Osteoblast (primary cell): ENCODE data around the gene TRAPPC10. TPM values are rescaled to one million over a fixed set of nuclear protein-coding genes. Genes with fewer than 3 reads are reported as not detected.

Experiments used
- DNase-seq: peaks from one replicate; pipeline ENCODE4 v3.0.0; 2011; ENCODE audit warnings: low spot score, mixed read lengths; ENCODE audit not compliant: insufficient read length; ENCODE audit errors: missing footprints
- H2AFZ ChIP-seq: 2 replicates; pipeline ENCODE4 v1.6.0; 2011; ENCODE audit warnings: mild to moderate bottlenecking, low read length
- H3K27ac ChIP-seq: 2 replicates; pipeline ENCODE4 v1.5.1; 2011; ENCODE audit warnings: mild to moderate bottlenecking, low read depth, low read length, moderate library complexity
- H3K27me3 ChIP-seq: 2 replicates; pipeline ENCODE4 v1.6.0; 2012; ENCODE audit warnings: mild to moderate bottlenecking, control low read depth, inconsistent platforms, low read length, moderate library complexity; ENCODE audit not compliant: insufficient read depth
- H3K36me3 ChIP-seq: 2 replicates; pipeline ENCODE4 v1.5.1; 2011; ENCODE audit warnings: mild to moderate bottlenecking, low read length, control low read depth, moderate library complexity; ENCODE audit not compliant: insufficient read depth
- H3K4me1 ChIP-seq: 2 replicates; pipeline ENCODE4 v1.5.1; 2011; ENCODE audit warnings: mild to moderate bottlenecking, low read length, control low read depth, moderate library complexity; ENCODE audit not compliant: insufficient read depth
- H3K4me2 ChIP-seq: 2 replicates; pipeline ENCODE4 v1.6.0; 2011; ENCODE audit warnings: mild to moderate bottlenecking, low read length; ENCODE audit not compliant: insufficient read depth
- H3K4me3 ChIP-seq: fragments of 200-600 bp; sonication (generic); 3 replicates; pipeline ENCODE4 v1.5.1; 2012; ENCODE audit warnings: mild to moderate bottlenecking, low read length, inconsistent platforms; ENCODE audit not compliant: insufficient read depth
- H3K79me2 ChIP-seq: 2 replicates; pipeline ENCODE4 v1.6.0; 2012; ENCODE audit warnings: mild to moderate bottlenecking, low read length, control low read depth, inconsistent platforms; ENCODE audit not compliant: insufficient read depth
- H3K9me3 ChIP-seq: 2 replicates; pipeline ENCODE4 v1.5.1; 2011; ENCODE audit warnings: low read depth, low read length, control low read depth
- H4K20me1 ChIP-seq: 2 replicates; pipeline ENCODE4 v1.6.0; 2012; ENCODE audit warnings: mild to moderate bottlenecking, low read length, control low read depth; ENCODE audit not compliant: insufficient read depth
- total RNA-seq: library from RNA; depleted of rRNA; stranded (reverse); fragments of >200 nt; gene quantifications from 2 replicates; pipeline ENCODE4 v1.2.3, GENCODE V29; 2012
- TF ChIP-seq, protein P1 (sequence below): IDR thresholded peaks from 2 replicates; pipeline ENCODE4 v1.5.1; 2011; ENCODE audit warnings: mild to moderate bottlenecking, low read depth, low read length, moderate library complexity; ENCODE audit errors: extremely low read depth

TRAPPC10 gene
- total RNA-seq, 1 donor = 36.2 TPM

GRCh38 chr21:44020551-44020950, 8.4 kb downstream of the TRAPPC10 start:
- no peaks in the 10 kb centered on the region for H3K27me3 ChIP-seq
- DNase-seq = no peak
- H3K27ac ChIP-seq = no peak overlapping the region
- peaks cover 17% of the 10 kb centered on the region for H3K4me1 ChIP-seq
- H3K4me3 ChIP-seq = no peak overlapping the region
- H3K79me2 ChIP-seq = peaks cover 93% of the 10 kb centered on the region
- H3K4me2 ChIP-seq = no peak overlapping the region
- H2AFZ ChIP-seq = no peak overlapping the region
- TF ChIP-seq, protein P1, sequence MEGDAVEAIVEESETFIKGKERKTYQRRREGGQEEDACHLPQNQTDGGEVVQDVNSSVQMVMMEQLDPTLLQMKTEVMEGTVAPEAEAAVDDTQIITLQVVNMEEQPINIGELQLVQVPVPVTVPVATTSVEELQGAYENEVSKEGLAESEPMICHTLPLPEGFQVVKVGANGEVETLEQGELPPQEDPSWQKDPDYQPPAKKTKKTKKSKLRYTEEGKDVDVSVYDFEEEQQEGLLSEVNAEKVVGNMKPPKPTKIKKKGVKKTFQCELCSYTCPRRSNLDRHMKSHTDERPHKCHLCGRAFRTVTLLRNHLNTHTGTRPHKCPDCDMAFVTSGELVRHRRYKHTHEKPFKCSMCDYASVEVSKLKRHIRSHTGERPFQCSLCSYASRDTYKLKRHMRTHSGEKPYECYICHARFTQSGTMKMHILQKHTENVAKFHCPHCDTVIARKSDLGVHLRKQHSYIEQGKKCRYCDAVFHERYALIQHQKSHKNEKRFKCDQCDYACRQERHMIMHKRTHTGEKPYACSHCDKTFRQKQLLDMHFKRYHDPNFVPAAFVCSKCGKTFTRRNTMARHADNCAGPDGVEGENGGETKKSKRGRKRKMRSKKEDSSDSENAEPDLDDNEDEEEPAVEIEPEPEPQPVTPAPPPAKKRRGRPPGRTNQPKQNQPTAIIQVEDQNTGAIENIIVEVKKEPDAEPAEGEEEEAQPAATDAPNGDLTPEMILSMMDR = no peak
- H4K20me1 ChIP-seq = peaks cover 36% of the 10 kb centered on the region
- H3K36me3 ChIP-seq = no peaks in the 10 kb centered on the region
- no peaks in the 10 kb centered on the region for H3K9me3 ChIP-seq

DNA sequence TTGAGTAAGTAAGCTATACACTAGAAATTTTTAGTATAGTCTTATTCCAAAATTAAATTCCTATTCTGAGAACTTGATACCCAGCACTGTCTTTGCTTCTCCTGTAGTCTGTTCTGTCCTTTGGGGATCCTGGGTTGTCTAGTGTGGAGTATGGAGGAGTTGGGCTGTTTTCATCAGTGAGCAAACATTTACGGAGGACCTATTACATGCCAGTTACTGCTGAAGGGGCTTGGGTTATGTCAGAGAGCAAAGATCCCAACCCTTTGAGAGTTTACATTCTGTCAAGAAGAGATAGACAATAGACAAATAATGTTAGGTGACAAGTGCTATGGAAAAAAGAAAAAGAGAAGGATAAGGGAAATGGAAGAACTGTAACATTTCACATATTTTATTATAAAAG, 9.0 kb downstream of the TRAPPC10 start:
- Histone ChIP-seq H3K36me3 (no peaks in the 10 kb centered on the region), H3K79me2 (peaks cover 93% of the 10 kb centered on the region), H4K20me1 (peaks cover 41% of the 10 kb centered on the region), H3K27me3 (no peaks in the 10 kb centered on the region), H3K4me2 (no peak overlapping the region), H3K4me3 (no peak overlapping the region), H3K27ac (no peak overlapping the region), H2AFZ (no peak overlapping the region), H3K4me1 (peaks cover 17% of the 10 kb centered on the region), H3K9me3 (no peaks in the 10 kb centered on the region)
- TF ChIP-seq, protein P1 = no peak
- peak; percentile 26 for DNase-seq

DNA sequence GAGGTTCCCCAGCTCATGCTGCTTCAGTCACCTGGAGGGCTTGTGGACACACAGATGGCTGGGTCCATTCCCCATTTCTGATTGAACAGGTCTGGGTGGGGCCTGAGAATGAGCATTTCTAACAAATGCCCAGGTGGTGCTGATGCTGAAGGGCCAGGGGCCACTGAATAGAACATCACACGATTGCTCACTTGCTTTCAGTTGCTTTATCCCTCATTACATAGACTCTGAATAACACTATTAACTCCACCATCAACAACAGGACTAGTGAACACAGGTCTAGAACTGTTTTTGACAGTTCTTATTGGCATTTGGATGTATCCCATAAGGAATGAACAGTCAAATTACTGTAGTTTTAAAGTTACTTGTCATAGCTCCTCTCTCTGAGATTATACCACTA, 12.1 kb downstream of the TRAPPC10 start:
- H3K27me3 ChIP-seq = no peaks in the 10 kb centered on the region
- no peak overlapping the region for H3K4me2 ChIP-seq
- peaks cover 16% of the 10 kb centered on the region for H3K4me1 ChIP-seq
- H4K20me1 ChIP-seq = peaks cover 48% of the 10 kb centered on the region
- peak overlapping the region; percentile 72 for H3K27ac ChIP-seq
- DNase-seq = peak; percentile 22
- H3K79me2 ChIP-seq = peaks cover 95% of the 10 kb centered on the region
- TF ChIP-seq, protein P1 = no peak
- no peaks in the 10 kb centered on the region for H3K9me3 ChIP-seq
- H3K4me3 ChIP-seq = no peak overlapping the region
- H2AFZ ChIP-seq = no peak overlapping the region
- no peaks in the 10 kb centered on the region for H3K36me3 ChIP-seq

- no peaks in the 10 kb centered on the region for H3K36me3 ChIP-seq
- H4K20me1 ChIP-seq = peaks cover 50% of the 10 kb centered on the region
- no peaks in the 10 kb centered on the region for H3K9me3 ChIP-seq
- no peak overlapping the region for H2AFZ ChIP-seq
- H3K4me3 ChIP-seq = no peak overlapping the region
- peak overlapping the region; percentile 72 for H3K27ac ChIP-seq
- H3K27me3 ChIP-seq = no peaks in the 10 kb centered on the region
- H3K79me2 ChIP-seq = peaks cover 95% of the 10 kb centered on the region
- H3K4me1 ChIP-seq = peaks cover 16% of the 10 kb centered on the region
- DNase-seq = peak; percentile 68
- TF ChIP-seq, protein P1 = no peak
- no peak overlapping the region for H3K4me2 ChIP-seq
Observed at GRCh38 chr21:44024887-44025353, 12.8 kb downstream of the TRAPPC10 start.
